ENCODE data around the gene IFT57.

The IFT57 gene

DNA sequence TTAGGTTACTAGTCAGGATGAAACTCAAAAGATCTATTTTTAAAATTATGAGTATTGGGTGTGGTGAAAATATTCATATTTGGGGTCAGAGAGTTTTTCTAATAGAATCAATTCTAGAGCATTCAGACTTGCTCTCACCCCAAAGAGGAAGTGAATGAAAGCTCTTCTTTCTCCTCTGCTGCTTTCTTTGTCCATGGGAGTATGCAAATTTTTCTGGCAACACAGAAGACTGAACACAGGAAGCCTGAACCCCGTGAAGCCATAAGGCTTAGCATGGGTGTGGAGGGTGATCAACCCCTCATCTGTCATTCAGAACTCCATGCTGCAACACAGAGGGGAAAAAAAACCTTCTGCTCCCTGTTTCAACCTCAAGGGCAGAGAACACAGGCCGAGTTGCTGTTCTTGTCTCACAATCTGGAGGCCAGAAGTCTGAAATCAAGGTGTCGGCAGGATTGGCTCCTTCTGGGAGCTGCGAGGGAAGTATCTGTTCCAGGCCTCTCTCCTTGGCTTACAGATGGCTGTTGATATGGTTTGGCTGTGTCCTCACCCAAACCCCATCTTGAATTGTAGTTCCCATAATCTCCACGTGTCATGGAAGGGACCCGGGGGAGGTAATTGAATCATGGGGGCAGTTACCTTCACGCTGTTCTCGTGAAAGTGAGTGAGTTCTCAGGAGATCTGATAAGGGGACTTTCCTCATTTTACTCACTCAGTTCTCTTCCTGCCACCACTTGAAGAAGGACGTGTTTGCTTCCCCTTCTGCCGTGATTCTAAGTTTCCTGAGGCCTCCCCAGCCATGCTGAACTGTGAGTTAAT lies 97.7 kb downstream of the IFT57 start:
- peak; percentile 84 for DNase-seq

DNA sequence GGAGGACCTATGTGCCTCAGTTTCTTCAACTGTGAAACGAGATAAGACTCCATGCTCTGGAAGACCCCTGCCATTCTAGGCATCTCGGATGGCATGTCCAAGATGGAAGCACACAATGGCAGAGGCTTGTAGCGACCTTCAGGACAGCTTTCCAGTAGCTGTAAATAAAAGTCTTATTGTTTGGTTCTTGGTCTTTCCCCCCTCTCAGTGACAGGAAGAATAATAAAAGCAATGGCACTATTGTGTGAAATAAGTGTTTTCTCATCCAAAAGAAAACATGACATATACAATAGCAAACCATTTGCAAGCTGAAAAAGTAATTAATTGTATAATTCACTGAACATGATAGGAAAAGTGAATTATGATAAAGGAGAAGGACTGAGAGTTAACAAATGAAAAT lies 98.9 kb downstream of the IFT57 start:
- no peak for DNase-seq

- DNase-seq = no peak
Observed at GRCh38 chr3:108122276-108122675, 99.9 kb downstream of the IFT57 start.

GRCh38 chr3:108119398-108120104 lies 102.7 kb downstream of the IFT57 start:
- no peak for DNase-seq

GRCh38 chr3:108118038-108118768 lies 104.0 kb downstream of the IFT57 start:
- no peak for DNase-seq

DNA sequence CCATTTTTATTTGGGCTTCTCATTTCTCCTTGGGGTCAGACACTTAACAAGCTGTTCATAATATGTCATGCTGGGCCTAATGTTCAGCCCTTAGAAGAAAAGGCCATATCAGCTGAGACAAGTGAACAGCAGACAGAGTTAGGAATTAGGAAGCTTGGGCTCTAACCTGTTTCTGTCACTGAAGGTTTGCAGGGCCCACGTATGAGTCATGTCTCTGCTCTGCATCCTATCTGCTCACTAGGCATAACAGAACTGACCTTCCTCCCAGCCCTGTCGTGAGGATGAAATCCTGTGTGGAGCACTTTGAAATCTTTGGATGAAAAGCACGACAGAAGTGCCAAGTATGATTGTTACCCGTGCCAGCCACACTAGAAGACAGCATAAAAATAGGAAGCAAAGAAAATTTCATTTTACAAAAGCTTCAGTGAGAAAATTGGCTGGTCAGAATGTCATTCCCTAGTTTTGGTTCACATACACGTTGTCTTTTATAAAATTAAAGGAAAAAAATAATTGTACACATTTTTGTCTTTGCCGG lies 104.9 kb downstream of the IFT57 start:
- DNase-seq = no peak

GRCh38 chr3:108114423-108115065 lies 107.7 kb downstream of the IFT57 start:
- no peak for DNase-seq

DNA sequence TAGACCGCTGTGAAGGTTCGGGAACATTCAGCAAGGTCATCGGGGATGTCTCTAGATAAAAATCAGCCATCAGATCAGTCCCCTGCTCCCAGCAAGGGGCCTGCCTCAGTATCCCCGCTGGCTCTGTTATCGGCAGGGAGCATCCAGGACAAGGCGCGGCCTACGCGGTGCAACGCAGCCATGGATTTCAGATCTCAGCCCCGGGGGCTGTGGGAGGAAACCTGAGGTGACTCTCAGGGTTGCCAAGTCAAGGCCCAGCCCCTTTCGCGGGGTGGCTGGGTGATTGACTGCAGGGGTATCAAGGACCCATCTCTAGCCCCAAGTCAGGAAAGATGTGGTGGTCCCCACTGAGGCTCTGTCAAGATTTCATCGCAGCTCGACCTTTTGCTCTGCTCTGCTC lies 108.2 kb downstream of the IFT57 start:
- DNase-seq = no peak

- DNase-seq = no peak
Observed at GRCh38 chr3:108110934-108111333, 111.3 kb downstream of the IFT57 start.
